ENCODE measurements around the gene NFIA. TPM values are rescaled to one million over a fixed set of nuclear protein-coding genes. Genes with fewer than 3 reads are reported as not detected.

NFIA gene
- polyA plus RNA-seq, 3 donors: 1.4 to 5.3 (median 2.4) TPM

DNA sequence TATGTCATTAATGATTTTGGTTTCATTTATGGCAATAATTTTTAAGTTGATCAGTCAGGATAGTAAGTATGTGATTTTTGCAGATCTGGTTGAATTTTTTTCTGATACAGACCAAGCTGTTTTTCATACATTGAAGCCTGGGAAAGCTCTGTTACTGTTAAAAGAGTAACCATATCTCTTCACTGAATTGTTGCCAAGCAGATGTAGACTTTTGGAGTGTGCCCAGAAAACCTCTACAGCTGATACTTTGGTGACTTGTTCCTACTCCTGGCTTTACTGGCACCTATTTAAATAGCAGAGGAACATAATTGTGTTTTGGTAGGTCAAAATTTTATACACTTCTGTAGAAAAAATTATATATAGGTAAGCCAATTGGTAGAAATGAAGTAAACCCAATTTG is 49.4 kb downstream of the NFIA start:
- no peaks in the 10 kb centered on the region for H3K9me3 Mint-ChIP-seq
- no peak for DNase-seq
- H3K4me3 Mint-ChIP-seq: peak overlapping the region in 1 of 2 donors; percentile 90
- no peaks in the 10 kb centered on the region for H3K27me3 ChIP-seq (ENCODE audit: control insufficient read depth in 2 of 2, insufficient read depth in 2 of 2, low read length in 2 of 2)
- peak overlapping the region; percentile 64 for H3K4me2 ChIP-seq (replicated peaks; ENCODE audit: extremely low read depth, low read length, poor library complexity, severe bottlenecking)
- peak overlapping the region; percentile 32 to 61 (median 61) for H3K4me3 ChIP-seq (replicated peaks in 1 of 3; ENCODE audit: low read depth in 2 of 3, low read length in 3 of 3)
- H3K9ac ChIP-seq (ENCODE audit: insufficient read depth, low read length, poor library complexity, severe bottlenecking): no peak overlapping the region
- peak overlapping the region in 3 of 7 donors; percentile 60 to 87 (median 78) for H3K27ac Mint-ChIP-seq
- H3K4me1 ChIP-seq (ENCODE audit: control insufficient read depth in 1 of 2, insufficient read depth in 2 of 2, low read length in 2 of 2): peaks cover 19 to 23% of the 10 kb centered on the region in 2 donors
- peak overlapping the region in 1 of 2 donors; percentile 77 for H3K27ac ChIP-seq (ENCODE audit: low read depth in 1 of 2, low read length in 2 of 2)
- H3K27me3 Mint-ChIP-seq (ENCODE audit: low read depth in 3 of 3): peaks cover 0 to 5% (median 0%) of the 10 kb centered on the region in 3 donors
- intact Hi-C loops (cut with micrococcal nuclease): loop anchor here in 1 of 2 donors (10.0 kb wide), 1 partner anchor 57 kb away; no protein-coding TSS in a partner anchor
- TF ChIP-seq, protein P1, sequence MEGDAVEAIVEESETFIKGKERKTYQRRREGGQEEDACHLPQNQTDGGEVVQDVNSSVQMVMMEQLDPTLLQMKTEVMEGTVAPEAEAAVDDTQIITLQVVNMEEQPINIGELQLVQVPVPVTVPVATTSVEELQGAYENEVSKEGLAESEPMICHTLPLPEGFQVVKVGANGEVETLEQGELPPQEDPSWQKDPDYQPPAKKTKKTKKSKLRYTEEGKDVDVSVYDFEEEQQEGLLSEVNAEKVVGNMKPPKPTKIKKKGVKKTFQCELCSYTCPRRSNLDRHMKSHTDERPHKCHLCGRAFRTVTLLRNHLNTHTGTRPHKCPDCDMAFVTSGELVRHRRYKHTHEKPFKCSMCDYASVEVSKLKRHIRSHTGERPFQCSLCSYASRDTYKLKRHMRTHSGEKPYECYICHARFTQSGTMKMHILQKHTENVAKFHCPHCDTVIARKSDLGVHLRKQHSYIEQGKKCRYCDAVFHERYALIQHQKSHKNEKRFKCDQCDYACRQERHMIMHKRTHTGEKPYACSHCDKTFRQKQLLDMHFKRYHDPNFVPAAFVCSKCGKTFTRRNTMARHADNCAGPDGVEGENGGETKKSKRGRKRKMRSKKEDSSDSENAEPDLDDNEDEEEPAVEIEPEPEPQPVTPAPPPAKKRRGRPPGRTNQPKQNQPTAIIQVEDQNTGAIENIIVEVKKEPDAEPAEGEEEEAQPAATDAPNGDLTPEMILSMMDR (IDR thresholded peaks at IDR 0.05): no peak
- H4K20me1 ChIP-seq (ENCODE audit: insufficient read depth, low read length): no peaks in the 10 kb centered on the region
- peak overlapping the region; percentile 69 for H2AFZ ChIP-seq (ENCODE audit: insufficient read depth, low read depth, low read length, poor library complexity, severe bottlenecking)
- no peaks in the 10 kb centered on the region for H3K79me2 ChIP-seq (ENCODE audit: insufficient read depth, low read length)
- H3K36me3 ChIP-seq (replicated peaks in 1 of 2; ENCODE audit: control insufficient read depth in 1 of 2, insufficient read depth in 2 of 2, low read length in 2 of 2): no peaks in the 10 kb centered on the region
- no peaks in the 10 kb centered on the region for H3K36me3 Mint-ChIP-seq
- H3K9me3 ChIP-seq (replicated peaks in 1 of 2; ENCODE audit: control insufficient read depth in 1 of 2, insufficient read depth in 1 of 2, low read length in 2 of 2): no peaks in the 10 kb centered on the region
- peaks cover 24% of the 10 kb centered on the region for H3K4me1 Mint-ChIP-seq

DNA sequence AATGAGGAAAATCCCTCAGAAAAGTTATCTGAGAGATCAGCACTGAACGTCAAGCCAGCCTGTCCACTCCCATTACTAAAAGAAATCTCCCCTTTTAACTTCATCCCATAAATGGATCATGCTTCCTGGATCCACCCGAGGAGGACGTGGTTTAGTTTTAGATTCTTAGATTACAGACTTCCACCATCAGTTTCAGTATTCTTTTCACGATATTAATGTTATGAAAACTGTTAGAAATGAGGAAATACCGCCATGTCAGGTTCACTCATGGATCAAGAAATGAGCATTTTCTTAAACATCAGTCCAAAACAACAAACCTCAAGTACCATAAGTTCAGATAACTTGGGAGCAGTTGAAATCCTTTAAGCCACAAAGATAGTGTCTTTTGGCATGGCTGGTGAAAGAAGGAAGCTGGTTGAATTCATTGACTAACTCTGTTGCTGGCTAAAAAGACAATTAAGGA is 49.8 kb downstream of the NFIA start:
- Histone ChIP-seq H3K79me2 (ENCODE audit: insufficient read depth, low read length) (no peaks in the 10 kb centered on the region), H3K4me2 (replicated peaks; ENCODE audit: extremely low read depth, low read length, poor library complexity, severe bottlenecking) (peak overlapping the region; percentile 64), H3K9me3 (replicated peaks in 1 of 2; ENCODE audit: control insufficient read depth in 1 of 2, insufficient read depth in 1 of 2, low read length in 2 of 2) (no peaks in the 10 kb centered on the region), H3K36me3 (replicated peaks in 1 of 2; ENCODE audit: control insufficient read depth in 1 of 2, insufficient read depth in 2 of 2, low read length in 2 of 2) (no peaks in the 10 kb centered on the region), H3K9ac (ENCODE audit: insufficient read depth, low read length, poor library complexity, severe bottlenecking) (peak overlapping the region; percentile 39), H3K27ac (ENCODE audit: low read depth in 1 of 2, low read length in 2 of 2) (peak overlapping the region in 1 of 2 donors; percentile 77), H2AFZ (ENCODE audit: insufficient read depth, low read depth, low read length, poor library complexity, severe bottlenecking) (peak overlapping the region; percentile 69), H3K4me1 (ENCODE audit: control insufficient read depth in 1 of 2, insufficient read depth in 2 of 2, low read length in 2 of 2) (peaks cover 19 to 23% of the 10 kb centered on the region in 2 donors), H3K4me3 (replicated peaks in 1 of 3; ENCODE audit: low read depth in 2 of 3, low read length in 3 of 3) (peak overlapping the region; percentile 32 to 61 (median 61)), H3K27me3 (ENCODE audit: control insufficient read depth in 2 of 2, insufficient read depth in 2 of 2, low read length in 2 of 2) (no peaks in the 10 kb centered on the region), H4K20me1 (ENCODE audit: insufficient read depth, low read length) (no peaks in the 10 kb centered on the region)
- peak overlapping the region; percentile 66 to 90 for H3K4me3 Mint-ChIP-seq
- intact Hi-C loops (cut with micrococcal nuclease): loop anchor here in 1 of 2 donors (10.0 kb wide), 1 partner anchor 57 kb away; no protein-coding TSS in a partner anchor
- no peaks in the 10 kb centered on the region for H3K36me3 Mint-ChIP-seq
- H3K27ac Mint-ChIP-seq: peak overlapping the region; percentile 38 to 92 (median 80)
- WGBS (ENCODE audit: insufficient coverage): no CpG with 5 or more reads among the region's 5 CpGs
- peaks cover 0 to 5% (median 0%) of the 10 kb centered on the region in 3 donors for H3K27me3 Mint-ChIP-seq (ENCODE audit: low read depth in 3 of 3)
- TF ChIP-seq, protein P1 (IDR thresholded peaks at IDR 0.05): no peak
- no peaks in the 10 kb centered on the region for H3K9me3 Mint-ChIP-seq
- peaks cover 24% of the 10 kb centered on the region for H3K4me1 Mint-ChIP-seq
- peak in 2 of 3 donors; percentile 5 to 30 for DNase-seq
